RWPE1 (cell line): ENCODE results near the gene TMEM132C.

Source experiments
- CTCF ChIA-PET: fragments of 350-600 bp; sonication (Branson Sonifier 250); formaldehyde crosslinking; extraction: SDS; loops from one replicate; lab custom pipeline; 2021; lab: Yijun Ruan, JAX
- POLR2A ChIA-PET: fragments of 400-600 bp; formaldehyde crosslinking; extraction: SDS; loops from one replicate; lab custom pipeline; 2020; ENCODE audit warnings: antibody characterized with exemption; ENCODE audit not compliant: low non-redundant PET; lab: Yijun Ruan, JAX
- DNase-seq: peaks from one replicate; pipeline ENCODE4 v3.0.0; 2012; ENCODE audit warnings: low spot score
- H3K27ac ChIP-seq: fragments of 450-650 bp; 2 replicates; pipeline ENCODE4 v1.5.1; 2017
- CTCF ChIP-seq: fragments of 450-650 bp; conservative IDR thresholded peaks from 2 replicates; pipeline ENCODE4 v1.5.1; 2017; ENCODE audit warnings: low read depth, mild to moderate bottlenecking

The TMEM132C gene

GRCh38 chr12:128684352-128684751 is 417.4 kb downstream of the TMEM132C start:
- ChIA-PET CTCF (no interaction called here), POLR2A (no interaction called here)
- TF ChIP-seq CTCF: no peak
- H3K27ac ChIP-seq: no peak overlapping the region
- no peak for DNase-seq

GRCh38 chr12:128685903-128686475 is 419.0 kb downstream of the TMEM132C start:
- ChIA-PET CTCF (no interaction called here), POLR2A (no interaction called here)

GRCh38 chr12:128687851-128688250 is 420.9 kb downstream of the TMEM132C start:
- H3K27ac ChIP-seq: no peak overlapping the region
- POLR2A ChIA-PET: no interaction called here
- no peak for TF ChIP-seq CTCF
- CTCF ChIA-PET: no interaction called here
- no peak for DNase-seq

More at GRCh38 chr12:128685903-128686475, 419.0 kb downstream of the TMEM132C start:
- no peak for DNase-seq
- no peak overlapping the region for H3K27ac ChIP-seq
- TF ChIP-seq CTCF: no peak

- no peak for TF ChIP-seq CTCF
- POLR2A ChIA-PET: no interaction called here
- CTCF ChIA-PET: no interaction called here
These were observed 423.7 kb downstream of the TMEM132C start for GRCh38 chr12:128690641-128691040.

GRCh38 chr12:128693115-128693514 is 426.1 kb downstream of the TMEM132C start:
- DNase-seq: no peak
- ChIA-PET CTCF (interaction anchor here (0.6 kb wide), 1 partner anchor 47 kb away, joined by 3 read pairs; no protein-coding TSS in a partner anchor), POLR2A (no interaction called here)
- TF ChIP-seq CTCF: no peak
- H3K27ac ChIP-seq: no peak overlapping the region

More at GRCh38 chr12:128690641-128691040, 423.7 kb downstream of the TMEM132C start:
- no peak for DNase-seq
- H3K27ac ChIP-seq: no peak overlapping the region

GRCh38 chr12:128693771-128694170 is 426.8 kb downstream of the TMEM132C start:
- ChIA-PET CTCF (interaction anchor here (0.6 kb wide), 1 partner anchor 48 kb away, joined by 3 read pairs; no protein-coding TSS in a partner anchor), POLR2A (no interaction called here)
- no peak for DNase-seq
- H3K27ac ChIP-seq: no peak overlapping the region
- no peak for TF ChIP-seq CTCF
